ENCODE data around the gene TUBE1.

Gene TUBE1

GRCh38 chr6:112081569-112081968, 5.7 kb downstream of the TUBE1 start:
- Histone ChIP-seq H3K36me3 (ENCODE audit: insufficient read depth, low read length) (no peaks in the 10 kb centered on the region), H3K4me3 (ENCODE audit: low read length, poor library complexity, severe bottlenecking) (no peak overlapping the region)

GRCh38 chr6:112066606-112067005, 20.7 kb downstream of the TUBE1 start:
- Histone ChIP-seq H3K9ac (ENCODE audit: low read depth, low read length, poor library complexity, severe bottlenecking) (no peak overlapping the region), H3K4me3 (ENCODE audit: low read length, poor library complexity, severe bottlenecking) (no peak overlapping the region), H3K9me3 (ENCODE audit: insufficient read depth, low read depth, low read length) (no peaks in the 10 kb centered on the region), H3K79me2 (ENCODE audit: insufficient read depth, low read length) (no peaks in the 10 kb centered on the region), H3K4me1 (ENCODE audit: insufficient read depth, low read length, poor library complexity, severe bottlenecking) (no peaks in the 10 kb centered on the region), H3K9me2 (replicated peaks; ENCODE audit: low read depth, low read length) (no peaks in the 10 kb centered on the region), H3K4me2 (ENCODE audit: low read depth, low read length, poor library complexity, severe bottlenecking) (no peak overlapping the region), H4K20me1 (ENCODE audit: insufficient read depth, low read length, poor library complexity, severe bottlenecking) (no peaks in the 10 kb centered on the region), H3F3A (ENCODE audit: low read depth) (no peaks in the 10 kb centered on the region), H3K27me3 (ENCODE audit: insufficient read depth, low read length, poor library complexity, severe bottlenecking) (no peaks in the 10 kb centered on the region), H2AFZ (ENCODE audit: low read length) (no peak overlapping the region), H3K36me3 (ENCODE audit: insufficient read depth, low read length) (no peaks in the 10 kb centered on the region)
- no peak for TF ChIP-seq EZH2phosphoT487 (IDR thresholded peaks at IDR 0.05; ENCODE audit: borderline replicate concordance)
- no peak for TF ChIP-seq CTCF (conservative IDR thresholded peaks at IDR 0.05; ENCODE audit: low read length)

More at GRCh38 chr6:112081569-112081968, 5.7 kb downstream of the TUBE1 start:
- H3K4me2 ChIP-seq (ENCODE audit: low read depth, low read length, poor library complexity, severe bottlenecking): no peak overlapping the region
- no peaks in the 10 kb centered on the region for H3F3A ChIP-seq (ENCODE audit: low read depth)
- peaks cover 2% of the 10 kb centered on the region; the same call in 1 of the 2 replicates for H3K79me2 ChIP-seq (ENCODE audit: insufficient read depth, low read length)
- peaks cover 4% of the 10 kb centered on the region for H3K4me1 ChIP-seq (ENCODE audit: insufficient read depth, low read length, poor library complexity, severe bottlenecking)
- peaks cover 4% of the 10 kb centered on the region for H4K20me1 ChIP-seq (ENCODE audit: insufficient read depth, low read length, poor library complexity, severe bottlenecking)
- TF ChIP-seq EZH2phosphoT487 (IDR thresholded peaks at IDR 0.05; ENCODE audit: borderline replicate concordance) (no peak), CTCF (conservative IDR thresholded peaks at IDR 0.05; ENCODE audit: low read length) (no peak)
- H3K27me3 ChIP-seq (ENCODE audit: insufficient read depth, low read length, poor library complexity, severe bottlenecking): no peaks in the 10 kb centered on the region
- H3K9me2 ChIP-seq (replicated peaks; ENCODE audit: low read depth, low read length): no peaks in the 10 kb centered on the region
- no peak overlapping the region for H3K9ac ChIP-seq (ENCODE audit: low read depth, low read length, poor library complexity, severe bottlenecking)
- no peaks in the 10 kb centered on the region for H3K9me3 ChIP-seq (ENCODE audit: insufficient read depth, low read depth, low read length)
- H2AFZ ChIP-seq (ENCODE audit: low read length): no peak overlapping the region

- Histone ChIP-seq H3K27me3 (ENCODE audit: insufficient read depth, low read length, poor library complexity, severe bottlenecking) (no peaks in the 10 kb centered on the region), H3K9ac (ENCODE audit: low read depth, low read length, poor library complexity, severe bottlenecking) (no peak overlapping the region), H3K9me2 (replicated peaks; ENCODE audit: low read depth, low read length) (no peaks in the 10 kb centered on the region), H3K4me3 (ENCODE audit: low read length, poor library complexity, severe bottlenecking) (no peak overlapping the region), H3K9me3 (ENCODE audit: insufficient read depth, low read depth, low read length) (no peaks in the 10 kb centered on the region), H3K36me3 (ENCODE audit: insufficient read depth, low read length) (no peaks in the 10 kb centered on the region), H3K4me2 (ENCODE audit: low read depth, low read length, poor library complexity, severe bottlenecking) (no peak overlapping the region), H3K79me2 (ENCODE audit: insufficient read depth, low read length) (no peaks in the 10 kb centered on the region), H2AFZ (ENCODE audit: low read length) (no peak overlapping the region), H3K4me1 (ENCODE audit: insufficient read depth, low read length, poor library complexity, severe bottlenecking) (no peaks in the 10 kb centered on the region), H4K20me1 (ENCODE audit: insufficient read depth, low read length, poor library complexity, severe bottlenecking) (no peaks in the 10 kb centered on the region), H3F3A (ENCODE audit: low read depth) (no peaks in the 10 kb centered on the region)
- no peak for TF ChIP-seq EZH2phosphoT487 (IDR thresholded peaks at IDR 0.05; ENCODE audit: borderline replicate concordance)
- no peak for TF ChIP-seq CTCF (conservative IDR thresholded peaks at IDR 0.05; ENCODE audit: low read length)
These were observed 21.8 kb downstream of the TUBE1 start for GRCh38 chr6:112065426-112065986.

Measured in Loucy (cell line).